Measurements from ENCODE around the gene CBX4. TPM values are rescaled to one million over a fixed set of nuclear protein-coding genes. Genes with fewer than 3 reads are reported as not detected.
A peak's percentile ranks its signal among the peaks of the same experiment; 100 is the strongest.

CBX4 gene
- total RNA-seq, 2 experiments from 2014 or later: 98.9 to 110 TPM

DNA sequence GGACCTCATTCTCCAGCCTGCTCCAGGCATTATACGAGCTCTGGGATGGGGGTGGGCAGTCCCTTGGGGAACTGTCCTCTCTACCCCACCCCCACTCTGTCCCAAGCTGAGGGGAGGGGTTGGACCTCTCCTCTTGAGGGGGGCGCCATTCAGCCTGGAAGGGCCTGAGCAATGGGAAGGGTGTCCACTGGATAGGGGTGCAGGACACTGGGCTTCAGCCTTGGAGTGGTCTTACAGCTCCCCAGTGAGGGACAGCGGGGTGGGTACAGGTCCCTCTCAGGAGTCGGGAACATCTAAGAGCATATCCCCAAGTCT is 32.8 kb downstream of the CBX4 start:
- Histone ChIP-seq H2AFZ (ENCODE audit: low read length) (no peak overlapping the region), H3K36me3 (ENCODE audit: insufficient read depth, low read length) (no peaks in the 10 kb centered on the region), H3K9me2 (ENCODE audit: insufficient read depth, low read length) (no peaks in the 10 kb centered on the region), H3K9me3 (ENCODE audit: low read length) (no peaks in the 10 kb centered on the region), H3K4me1 (ENCODE audit: insufficient read depth, low read length, poor library complexity, severe bottlenecking) (peaks cover 25% of the 10 kb centered on the region), H3K4me2 (ENCODE audit: low read length) (no peak overlapping the region), H3K4me3 (ENCODE audit: low read depth, low read length, poor library complexity, severe bottlenecking) (no peak overlapping the region), H3K79me2 (ENCODE audit: insufficient read depth, low read depth, low read length) (no peaks in the 10 kb centered on the region), H4K20me1 (ENCODE audit: insufficient read depth, low read length) (0 out of 2 replicates have a peak, but pooled peaks cover 4% of the 10 kb centered on the region), H3K27ac (ENCODE audit: low read depth, low read length, poor library complexity, severe bottlenecking) (no peak overlapping the region)
- no TSS peak for BruUV-seq (replicated peaks)
- DNase-seq (ENCODE audit: low spot score): no peak
- intact Hi-C loops (cut with micrococcal nuclease; ENCODE audit: unreplicated experiment): no loop called here
- TF ChIP-seq EZH2phosphoT487 (IDR thresholded peaks at IDR 0.05; ENCODE audit: borderline replicate concordance, low read depth, low read length): no peak
- TF ChIP-seq, protein P1, sequence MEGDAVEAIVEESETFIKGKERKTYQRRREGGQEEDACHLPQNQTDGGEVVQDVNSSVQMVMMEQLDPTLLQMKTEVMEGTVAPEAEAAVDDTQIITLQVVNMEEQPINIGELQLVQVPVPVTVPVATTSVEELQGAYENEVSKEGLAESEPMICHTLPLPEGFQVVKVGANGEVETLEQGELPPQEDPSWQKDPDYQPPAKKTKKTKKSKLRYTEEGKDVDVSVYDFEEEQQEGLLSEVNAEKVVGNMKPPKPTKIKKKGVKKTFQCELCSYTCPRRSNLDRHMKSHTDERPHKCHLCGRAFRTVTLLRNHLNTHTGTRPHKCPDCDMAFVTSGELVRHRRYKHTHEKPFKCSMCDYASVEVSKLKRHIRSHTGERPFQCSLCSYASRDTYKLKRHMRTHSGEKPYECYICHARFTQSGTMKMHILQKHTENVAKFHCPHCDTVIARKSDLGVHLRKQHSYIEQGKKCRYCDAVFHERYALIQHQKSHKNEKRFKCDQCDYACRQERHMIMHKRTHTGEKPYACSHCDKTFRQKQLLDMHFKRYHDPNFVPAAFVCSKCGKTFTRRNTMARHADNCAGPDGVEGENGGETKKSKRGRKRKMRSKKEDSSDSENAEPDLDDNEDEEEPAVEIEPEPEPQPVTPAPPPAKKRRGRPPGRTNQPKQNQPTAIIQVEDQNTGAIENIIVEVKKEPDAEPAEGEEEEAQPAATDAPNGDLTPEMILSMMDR (conservative IDR thresholded peaks at IDR 0.05; ENCODE audit: low read length): no peak
- ChIA-PET CTCF (ENCODE audit: unreplicated experiment) (interaction anchor here (0.6 kb wide), 1 partner anchor 558 kb away, joined by 3 read pairs; no protein-coding TSS in a partner anchor), POLR2A (interaction anchor here (0.9 kb wide), 1 partner anchor 33 kb away, joined by 4 read pairs; the partner anchor contains the start of gene CBX4)

DNA sequence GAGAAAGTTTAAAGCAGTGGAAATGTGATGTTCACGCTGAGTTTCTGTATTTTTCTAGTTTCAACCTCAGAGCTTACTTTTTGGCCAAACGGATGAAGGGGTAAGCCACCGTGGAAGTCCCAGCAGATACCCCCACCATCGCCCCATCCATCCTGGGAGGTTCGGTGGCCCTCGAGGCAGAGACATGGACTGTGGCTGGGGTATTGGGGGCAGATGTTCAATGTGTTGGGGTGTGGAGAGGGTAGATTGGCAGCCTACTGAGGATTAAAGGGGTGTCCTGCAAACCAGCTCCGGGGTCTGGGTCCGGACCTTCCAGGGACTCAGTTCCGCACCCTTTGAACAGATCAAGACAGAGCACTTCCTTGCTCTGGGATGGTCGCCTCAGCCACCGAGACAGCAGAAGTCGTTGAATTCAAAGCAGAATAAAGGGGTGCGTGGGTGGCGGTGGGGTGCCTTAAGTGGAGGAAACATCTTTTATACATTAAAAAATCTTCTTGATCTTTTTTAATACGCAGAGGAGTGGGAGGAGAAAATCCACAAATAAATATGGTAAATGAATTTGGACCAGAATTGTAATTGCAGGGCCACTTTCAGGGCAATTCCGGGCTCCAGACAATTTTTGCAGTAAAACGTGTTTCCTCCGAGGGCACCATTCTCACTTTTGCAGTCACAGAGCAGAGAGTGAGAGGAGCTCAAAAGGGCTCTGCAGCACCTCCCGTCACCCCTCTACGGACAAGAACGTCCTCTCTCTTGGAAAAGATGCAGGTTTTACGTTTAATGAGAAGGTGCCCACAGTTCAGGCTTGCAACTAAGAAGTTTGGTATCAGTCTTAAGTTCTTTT is 34.2 kb downstream of the CBX4 start:
- peak overlapping the region; percentile 57 for H3K4me2 ChIP-seq (ENCODE audit: low read length)
- H2AFZ ChIP-seq (ENCODE audit: low read length): no peak overlapping the region
- H3K9me3 ChIP-seq (ENCODE audit: low read length): no peaks in the 10 kb centered on the region
- POLR2A ChIA-PET: interaction anchor here (1.2 kb wide), 1 partner anchor 34 kb away, joined by 8 read pairs; the partner anchor contains the start of gene CBX4
- H3K79me2 ChIP-seq (ENCODE audit: insufficient read depth, low read depth, low read length): no peaks in the 10 kb centered on the region
- H3K9me2 ChIP-seq (ENCODE audit: insufficient read depth, low read length): no peaks in the 10 kb centered on the region
- no peak for DNase-seq (ENCODE audit: low spot score)
- peaks cover 23% of the 10 kb centered on the region for H3K4me1 ChIP-seq (ENCODE audit: insufficient read depth, low read length, poor library complexity, severe bottlenecking)
- no peaks in the 10 kb centered on the region for H3K36me3 ChIP-seq (ENCODE audit: insufficient read depth, low read length)
- CTCF ChIA-PET (ENCODE audit: unreplicated experiment): no interaction called here
- H3K27ac ChIP-seq (ENCODE audit: low read depth, low read length, poor library complexity, severe bottlenecking): no peak overlapping the region
- intact Hi-C loops (cut with micrococcal nuclease; ENCODE audit: unreplicated experiment): no loop called here
- peak overlapping the region; percentile 35 for H3K4me3 ChIP-seq (ENCODE audit: low read depth, low read length, poor library complexity, severe bottlenecking)
- 0 out of 2 replicates have a peak, but pooled peaks cover 4% of the 10 kb centered on the region for H4K20me1 ChIP-seq (ENCODE audit: insufficient read depth, low read length)
- TF ChIP-seq, protein P1 (conservative IDR thresholded peaks at IDR 0.05; ENCODE audit: low read length): no peak
- peak; percentile 42; the same call in 1 of the 2 replicates for TF ChIP-seq EZH2phosphoT487 (IDR thresholded peaks at IDR 0.05; ENCODE audit: borderline replicate concordance, low read depth, low read length)
- no TSS peak for BruUV-seq (replicated peaks)

Data from OCI-LY7 (cell line).